Measurements from ENCODE around the gene MOGAT1. TPM values are rescaled to one million over a fixed set of nuclear protein-coding genes. Genes with fewer than 3 reads are reported as not detected.
A peak's percentile ranks its signal among the peaks of the same experiment; 100 is the strongest.

The MOGAT1 gene
- total RNA-seq, 1 experiment from 2014 or later = not detected

DNA sequence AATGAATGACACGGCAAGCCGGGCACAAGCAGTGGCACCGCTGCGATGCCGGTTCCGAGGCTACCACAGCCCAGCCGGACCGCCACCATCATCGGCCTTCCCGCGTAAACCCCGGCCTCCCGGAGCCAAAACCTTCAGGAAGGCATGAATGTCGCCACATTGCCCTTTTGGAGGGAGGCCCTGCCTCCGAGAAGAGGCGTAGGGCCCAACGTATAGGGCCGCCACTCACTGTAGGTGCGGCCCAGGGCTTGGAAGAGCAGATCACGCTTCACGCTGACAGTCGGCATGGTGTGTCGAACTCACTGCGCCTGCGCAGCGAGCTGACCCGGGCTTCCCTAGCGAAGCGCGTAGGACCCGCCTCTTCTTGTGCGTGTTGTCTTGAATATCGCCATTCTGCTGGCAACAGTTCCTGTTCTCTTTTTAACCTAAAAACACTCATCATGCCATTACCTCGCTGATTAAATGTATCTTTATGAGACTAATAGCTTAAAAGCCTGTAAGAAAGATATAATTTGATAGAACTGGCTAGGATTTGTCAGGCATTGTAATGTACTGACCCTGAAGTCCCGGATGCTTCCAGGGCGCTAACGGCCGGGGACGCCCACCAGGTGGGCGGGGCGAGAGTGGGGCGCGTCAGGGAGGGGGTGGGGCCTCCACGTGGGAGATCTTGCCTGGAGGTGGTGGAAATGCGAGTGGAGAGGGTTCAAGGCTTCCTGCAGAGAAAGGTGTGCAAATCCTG lies 15.5 kb upstream of the MOGAT1 start, which contains the start of gene FARSB:
Gene FARSB (minus strand): TSS at position 306 of the 739 bp plus-strand sequence. CDS start 19 bp downstream, at position 287.
- Histone ChIP-seq H3K9ac (ENCODE audit: extremely low read depth, insufficient read length, low read length) (peak within 1 kb of the TSS; percentile 95), H3K27ac (ENCODE audit: insufficient read length, low read depth, low read length) (no peak within 1 kb of the TSS), H3T11ph (ENCODE audit: low read length) (no peak within 1 kb of the TSS), H2AFZ (ENCODE audit: low read length) (no peak within 1 kb of the TSS), H2AK5ac (ENCODE audit: insufficient read length, low read length) (no peak within 1 kb of the TSS), H4K5ac (ENCODE audit: insufficient read length, low read depth, low read length) (peak within 1 kb of the TSS; percentile 10), H2BK15ac (ENCODE audit: low read depth, low read length) (no peak within 1 kb of the TSS), H3K23me2 (ENCODE audit: insufficient read length, low read depth, low read length, poor library complexity, severe bottlenecking) (peaks cover 14% of the 10 kb centered on the region), H3K23ac (ENCODE audit: insufficient read length, low read depth, low read length) (no peak within 1 kb of the TSS), H3K27me3 (ENCODE audit: insufficient read depth, low read length) (no peaks in the 10 kb centered on the region), H2BK5ac (ENCODE audit: insufficient read length, low read length) (no peak within 1 kb of the TSS), H3K79me1 (ENCODE audit: insufficient read depth, low read depth, low read length, poor library complexity, severe bottlenecking) (peaks cover 7% of the 10 kb centered on the region), H4K20me1 (ENCODE audit: control insufficient read depth, insufficient read depth, insufficient read length) (no peaks in the 10 kb centered on the region), H3K18ac (ENCODE audit: insufficient read length, low read depth, low read length) (peak within 1 kb of the TSS; percentile 61), H3K79me2 (ENCODE audit: insufficient read depth, low read length) (peaks cover 12% of the 10 kb centered on the region; the same call in 1 of the 2 replicates), H3K4me2 (ENCODE audit: insufficient read depth, insufficient read length, low read length) (peak within 1 kb of the TSS; percentile 97), H3K4me1 (ENCODE audit: insufficient read depth, low read length) (no peaks in the 10 kb centered on the region; the same call in 1 of the 2 replicates), H4K91ac (ENCODE audit: insufficient read length, low read depth, low read length) (no peak within 1 kb of the TSS), H3K14ac (ENCODE audit: insufficient read depth, low read length) (peak within 1 kb of the TSS; percentile 58; the same call in 1 of the 2 replicates), H2BK20ac (ENCODE audit: low read depth, low read length, poor library complexity, severe bottlenecking) (no peak within 1 kb of the TSS), H3K9me3 (ENCODE audit: control insufficient read depth, low read depth, low read length) (no peaks in the 10 kb centered on the region), H3K4ac (ENCODE audit: low read depth, low read length) (no peak within 1 kb of the TSS), H2BK120ac (ENCODE audit: low read depth, low read length, poor library complexity, severe bottlenecking) (no peak within 1 kb of the TSS), H3K56ac (ENCODE audit: insufficient read length, low read depth, low read length) (no peak within 1 kb of the TSS), H4K8ac (replicated peaks; ENCODE audit: insufficient read length, low read depth, low read length) (no peak within 1 kb of the TSS), H2BK12ac (ENCODE audit: insufficient read length, low read depth, low read length) (no peak within 1 kb of the TSS)
- H3K27ac Mint-ChIP-seq = peak within 1 kb of the TSS; percentile 100
- TF ChIP-seq, protein P1, sequence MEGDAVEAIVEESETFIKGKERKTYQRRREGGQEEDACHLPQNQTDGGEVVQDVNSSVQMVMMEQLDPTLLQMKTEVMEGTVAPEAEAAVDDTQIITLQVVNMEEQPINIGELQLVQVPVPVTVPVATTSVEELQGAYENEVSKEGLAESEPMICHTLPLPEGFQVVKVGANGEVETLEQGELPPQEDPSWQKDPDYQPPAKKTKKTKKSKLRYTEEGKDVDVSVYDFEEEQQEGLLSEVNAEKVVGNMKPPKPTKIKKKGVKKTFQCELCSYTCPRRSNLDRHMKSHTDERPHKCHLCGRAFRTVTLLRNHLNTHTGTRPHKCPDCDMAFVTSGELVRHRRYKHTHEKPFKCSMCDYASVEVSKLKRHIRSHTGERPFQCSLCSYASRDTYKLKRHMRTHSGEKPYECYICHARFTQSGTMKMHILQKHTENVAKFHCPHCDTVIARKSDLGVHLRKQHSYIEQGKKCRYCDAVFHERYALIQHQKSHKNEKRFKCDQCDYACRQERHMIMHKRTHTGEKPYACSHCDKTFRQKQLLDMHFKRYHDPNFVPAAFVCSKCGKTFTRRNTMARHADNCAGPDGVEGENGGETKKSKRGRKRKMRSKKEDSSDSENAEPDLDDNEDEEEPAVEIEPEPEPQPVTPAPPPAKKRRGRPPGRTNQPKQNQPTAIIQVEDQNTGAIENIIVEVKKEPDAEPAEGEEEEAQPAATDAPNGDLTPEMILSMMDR (conservative IDR thresholded peaks at IDR 0.05) = no peak
- DNase-seq = peak; percentile 94
- H3K4me1 Mint-ChIP-seq = peaks cover 17 to 25% of the 10 kb centered on the region in 2 experiments
- no peaks in the 10 kb centered on the region for H3K27me3 Mint-ChIP-seq (ENCODE audit: low read depth)
- peak within 1 kb of the TSS; percentile 96 to 99 for H3K4me3 Mint-ChIP-seq
- no CpG with 5 or more reads among the region's 45 CpGs for WGBS (ENCODE audit: extremely low coverage, insufficient read length, low lambda C conversion rate)
- peaks cover 0 to 2% of the 10 kb centered on the region in 2 experiments; a peak in 1 of 5 replicates for H3K9me3 Mint-ChIP-seq
- peaks cover 0 to 4% (median 0%) of the 10 kb centered on the region in 3 experiments; a peak in 3 of 7 replicates for H3K36me3 Mint-ChIP-seq (ENCODE audit: insufficient read depth in 1 of 3, low read depth in 3 of 3)

All from H9 (cell line).